ENCODE results near the gene OSBP2. TPM values are rescaled to one million over a fixed set of nuclear protein-coding genes. Genes with fewer than 3 reads are reported as not detected.
A peak's percentile ranks its signal among the peaks of the same experiment; 100 is the strongest.

The OSBP2 gene
- total RNA-seq, 1 donor from 2014 or later = 12.0 TPM

Small RNAs within 50 kb of the gene (microRNA-seq; reads per million reads assigned to microRNA genes)
- 6.9 reads per million, percentile 17 among the genes with 10 or more reads in this experiment for gene MIR3200

Other genes starting within 250 kb of the OSBP2 start
- gene SEC14L3, start 222.9 kb upstream of the OSBP2 start, total RNA-seq = not detected
- gene SEC14L4, start 189.2 kb upstream of the OSBP2 start, total RNA-seq = 0.62 TPM
- gene SEC14L6, start 148.1 kb upstream of the OSBP2 start, total RNA-seq = 4.3 TPM
- gene GAL3ST1, start 120.2 kb upstream of the OSBP2 start, total RNA-seq = 26.3 TPM
- 46.6 TPM for gene PES1, start 103.0 kb upstream of the OSBP2 start, total RNA-seq
- 21.6 TPM for gene TCN2, start 87.7 kb upstream of the OSBP2 start, total RNA-seq
- 3.4 TPM for gene SLC35E4, start 59.1 kb upstream of the OSBP2 start, total RNA-seq
- 12.3 TPM for gene DUSP18, start 27.0 kb upstream of the OSBP2 start, total RNA-seq